LHCN-M2 (cell line): ENCODE measurements around the gene RPL36AL. TPM values are rescaled to one million over a fixed set of nuclear protein-coding genes. Genes with fewer than 3 reads are reported as not detected.
"Not testable (repeated sequence)": the region's sequence is repeated elsewhere in the genome, so short reads cannot be mapped to it uniquely, and the experiment has no call there.

Experiments
- DNase-seq: peaks from one replicate; pipeline ENCODE4 v3.0.0-alpha.2; 2012; ENCODE audit warnings: low read depth
- total RNA-seq: library from RNA; depleted of rRNA; stranded (reverse); fragments of >200 nt; gene quantifications from 2 replicates; pipeline ENCODE4 v1.2.3, GENCODE V29; 2014

RPL36AL gene
- total RNA-seq, 1 experiment from 2014 or later, result 160 TPM

- DNase-seq, result no peak
These were observed 696 bp downstream of the RPL36AL start for GRCh38 chr14:49619730-49620129.

GRCh38 chr14:49619273-49619672 is 1.2 kb downstream of the RPL36AL start:
- not testable (repeated sequence) for DNase-seq

GRCh38 chr14:49617852-49618519 is 2.4 kb downstream of the RPL36AL start:
- no peak for DNase-seq

GRCh38 chr14:49615776-49616175 is 4.7 kb downstream of the RPL36AL start:
- DNase-seq, result no peak

GRCh38 chr14:49614196-49614595 is 6.2 kb downstream of the RPL36AL start:
- DNase-seq, result no peak

- DNase-seq, result no peak
These were observed 7.8 kb downstream of the RPL36AL start for GRCh38 chr14:49612671-49613070.

- DNase-seq, result no peak
These were observed 8.2 kb downstream of the RPL36AL start for GRCh38 chr14:49612251-49612650.

GRCh38 chr14:49607583-49607982 is 12.8 kb downstream of the RPL36AL start:
- DNase-seq, result no peak

GRCh38 chr14:49598485-49599300 is 21.7 kb downstream of the RPL36AL start, which contains the start of gene LRR1:
LRR1 (plus strand) TSS chr14:49598940; CDS start chr14:49599021, 81 bp downstream.
- DNase-seq, result peak; percentile 83

- no peak for DNase-seq
These were observed 22.3 kb downstream of the RPL36AL start for GRCh38 chr14:49598189-49598484.

- DNase-seq, result no peak
These were observed 25.9 kb downstream of the RPL36AL start for GRCh38 chr14:49594347-49595091.

GRCh38 chr14:49593016-49593415 is 27.4 kb downstream of the RPL36AL start:
- DNase-seq, result no peak

- no peak for DNase-seq
These were observed 31.0 kb downstream of the RPL36AL start for GRCh38 chr14:49589387-49589786.

GRCh38 chr14:49586673-49587460 is 33.6 kb downstream of the RPL36AL start:
- peak; percentile 75 for DNase-seq

GRCh38 chr14:49585803-49586672 is 34.4 kb downstream of the RPL36AL start, which contains the start of gene RPS29:
RPS29 (minus strand) TSS chr14:49586380; CDS start chr14:49586346, 34 bp downstream.
- DNase-seq, result peak; percentile 99

- not testable (repeated sequence) for DNase-seq
These were observed 35.3 kb downstream of the RPL36AL start for GRCh38 chr14:49584981-49585640.

- no peak for DNase-seq
These were observed 36.4 kb downstream of the RPL36AL start for GRCh38 chr14:49584058-49584457.

GRCh38 chr14:49583629-49584028 is 36.8 kb downstream of the RPL36AL start:
- DNase-seq, result no peak

GRCh38 chr14:49582113-49582977 is 38.1 kb downstream of the RPL36AL start:
- DNase-seq, result no peak
